Esophagus muscularis mucosa (tissue), 3 donors: Measurements from ENCODE around the gene CCNQ.

Experiments used
- EP300 ChIP-seq: sonication (generic); formaldehyde crosslinking; IDR thresholded peaks from one replicate; pipeline ENCODE4 v1.6.1; 2017; ENCODE audit warnings: antibody characterized with exemption
- TF ChIP-seq, protein P1 (sequence below), 3 experiments: fragments of 200-600 bp in 2 of 3; fragments of 450-650 bp in 1 of 3; sonication (generic) in 2 of 3; IDR thresholded peaks; one replicate each; pipeline ENCODE4 v1.5.1; 2017 to 2019; ENCODE audit warnings: antibody characterized with exemption in 3 of 3, mild to moderate bottlenecking in 2 of 3, moderate library complexity in 1 of 3

DNA sequence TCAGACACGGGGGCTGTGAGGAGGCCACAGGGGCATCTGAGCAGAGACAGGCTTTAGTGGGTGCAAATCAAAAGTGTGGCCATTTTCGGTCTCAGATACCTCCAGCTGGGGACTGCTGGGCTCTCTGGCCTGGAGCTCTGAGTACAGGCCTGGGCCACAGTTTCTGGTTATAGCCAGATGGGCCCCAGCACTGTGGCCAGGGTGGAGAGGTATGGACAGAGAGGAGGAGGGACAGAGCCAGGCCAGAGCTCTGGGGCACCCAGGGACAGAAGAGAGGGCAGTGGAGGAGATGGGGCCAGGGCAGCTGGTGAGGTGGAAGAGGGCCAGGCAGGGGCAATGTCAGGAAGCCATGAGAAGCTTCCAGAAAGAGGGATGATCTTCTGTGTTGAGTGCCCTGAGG lies 20.1 kb downstream of the CCNQ start:
- TF ChIP-seq, protein P1, sequence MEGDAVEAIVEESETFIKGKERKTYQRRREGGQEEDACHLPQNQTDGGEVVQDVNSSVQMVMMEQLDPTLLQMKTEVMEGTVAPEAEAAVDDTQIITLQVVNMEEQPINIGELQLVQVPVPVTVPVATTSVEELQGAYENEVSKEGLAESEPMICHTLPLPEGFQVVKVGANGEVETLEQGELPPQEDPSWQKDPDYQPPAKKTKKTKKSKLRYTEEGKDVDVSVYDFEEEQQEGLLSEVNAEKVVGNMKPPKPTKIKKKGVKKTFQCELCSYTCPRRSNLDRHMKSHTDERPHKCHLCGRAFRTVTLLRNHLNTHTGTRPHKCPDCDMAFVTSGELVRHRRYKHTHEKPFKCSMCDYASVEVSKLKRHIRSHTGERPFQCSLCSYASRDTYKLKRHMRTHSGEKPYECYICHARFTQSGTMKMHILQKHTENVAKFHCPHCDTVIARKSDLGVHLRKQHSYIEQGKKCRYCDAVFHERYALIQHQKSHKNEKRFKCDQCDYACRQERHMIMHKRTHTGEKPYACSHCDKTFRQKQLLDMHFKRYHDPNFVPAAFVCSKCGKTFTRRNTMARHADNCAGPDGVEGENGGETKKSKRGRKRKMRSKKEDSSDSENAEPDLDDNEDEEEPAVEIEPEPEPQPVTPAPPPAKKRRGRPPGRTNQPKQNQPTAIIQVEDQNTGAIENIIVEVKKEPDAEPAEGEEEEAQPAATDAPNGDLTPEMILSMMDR (IDR thresholded peaks at IDR 0.05) = no peak
- TF ChIP-seq EP300 = no peak
